ES-I3 (cell line): ENCODE measurements around the gene AFAP1.

ENCODE experiments used
- H3K36me3 ChIP-seq: 2 replicates; pipeline ENCODE4 v1.6.1; 2013; ENCODE audit warnings: mild to moderate bottlenecking, low read length, control low read depth, moderate library complexity; ENCODE audit not compliant: insufficient read depth
- H3K4me1 ChIP-seq: 2 replicates; pipeline ENCODE4 v1.6.1; 2013; ENCODE audit warnings: mild to moderate bottlenecking, control low read depth, low read length; ENCODE audit not compliant: insufficient read depth
- H3K9ac ChIP-seq: 2 replicates; pipeline ENCODE4 v1.6.1; 2013; ENCODE audit warnings: low read depth, mild to moderate bottlenecking, low read length, moderate library complexity
- H3K9me3 ChIP-seq: 2 replicates; pipeline ENCODE4 v1.6.1; 2013; ENCODE audit warnings: mild to moderate bottlenecking, low read length, moderate library complexity; ENCODE audit not compliant: control insufficient read depth, insufficient read depth

The AFAP1 gene

DNA sequence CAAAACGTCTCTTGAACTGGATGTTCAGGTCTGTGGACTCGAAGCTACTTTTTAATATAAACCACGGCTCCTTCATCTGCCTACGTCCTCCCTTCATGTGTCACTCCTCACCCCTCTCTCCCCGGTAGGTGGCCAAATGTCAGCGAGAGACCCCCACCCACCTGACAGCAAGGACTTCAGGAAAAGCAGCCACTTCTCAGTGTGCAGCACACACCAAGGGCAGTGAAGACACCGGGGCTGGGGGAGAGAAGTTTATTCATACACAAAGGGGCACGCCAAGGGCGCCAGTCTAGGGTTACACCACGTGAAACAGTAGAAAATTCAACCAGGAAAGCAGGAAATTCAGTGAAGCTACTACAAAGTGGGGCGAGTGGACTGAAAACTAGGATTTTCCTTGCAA lies 181.2 kb downstream of the AFAP1 start:
- Histone ChIP-seq H3K9me3 (no peaks in the 10 kb centered on the region), H3K36me3 (peaks cover 14% of the 10 kb centered on the region), H3K9ac (no peak overlapping the region), H3K4me1 (no peaks in the 10 kb centered on the region)

DNA sequence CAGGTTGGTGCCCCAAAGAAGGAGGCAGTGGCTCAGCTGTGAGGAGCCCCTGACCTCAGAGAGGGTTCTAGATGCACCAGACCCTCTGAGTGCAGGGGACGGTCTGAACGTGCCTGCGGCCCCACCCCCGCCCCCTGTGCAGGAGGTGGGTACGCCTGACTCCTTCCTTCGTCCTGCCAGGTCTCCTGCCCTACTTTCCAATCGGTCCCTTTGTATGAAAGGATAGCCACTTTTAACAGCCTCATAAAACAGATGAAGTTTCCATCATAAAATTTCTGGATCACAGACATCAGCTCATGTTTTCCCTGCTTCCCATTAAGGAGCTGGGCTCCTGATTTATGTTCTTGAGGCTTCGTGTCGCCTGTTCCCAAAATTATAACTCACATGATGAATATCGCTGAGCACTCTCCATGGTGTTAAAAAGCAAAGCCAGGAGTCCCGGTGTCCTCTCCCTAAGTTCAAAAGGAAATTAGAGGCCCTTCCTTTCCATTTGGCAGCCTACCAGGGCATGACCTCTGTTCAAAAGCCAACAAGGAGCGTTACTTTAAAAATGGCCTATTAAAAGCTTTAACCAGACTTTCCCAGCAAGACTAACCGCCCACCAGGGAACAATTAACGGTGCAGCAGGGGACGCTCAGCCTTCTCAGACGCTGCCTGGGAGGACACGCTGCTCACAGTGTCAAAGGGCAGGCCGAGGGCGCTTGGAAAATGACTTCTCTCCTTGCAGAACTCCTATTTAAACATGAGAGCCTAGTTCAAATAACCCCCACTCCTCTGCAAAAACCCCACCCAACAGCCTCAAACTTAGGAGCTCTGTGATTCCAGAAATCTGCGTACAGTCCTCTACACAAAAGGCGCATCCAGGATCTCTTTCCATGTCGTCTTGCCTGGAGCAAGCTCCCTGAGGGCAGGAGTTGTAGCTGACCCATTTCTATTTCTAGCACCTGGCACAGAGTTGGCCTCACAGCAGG lies 181.9 kb downstream of the AFAP1 start:
- Histone ChIP-seq H3K9ac (no peak overlapping the region), H3K9me3 (no peaks in the 10 kb centered on the region), H3K36me3 (peaks cover 10% of the 10 kb centered on the region), H3K4me1 (no peaks in the 10 kb centered on the region)

DNA sequence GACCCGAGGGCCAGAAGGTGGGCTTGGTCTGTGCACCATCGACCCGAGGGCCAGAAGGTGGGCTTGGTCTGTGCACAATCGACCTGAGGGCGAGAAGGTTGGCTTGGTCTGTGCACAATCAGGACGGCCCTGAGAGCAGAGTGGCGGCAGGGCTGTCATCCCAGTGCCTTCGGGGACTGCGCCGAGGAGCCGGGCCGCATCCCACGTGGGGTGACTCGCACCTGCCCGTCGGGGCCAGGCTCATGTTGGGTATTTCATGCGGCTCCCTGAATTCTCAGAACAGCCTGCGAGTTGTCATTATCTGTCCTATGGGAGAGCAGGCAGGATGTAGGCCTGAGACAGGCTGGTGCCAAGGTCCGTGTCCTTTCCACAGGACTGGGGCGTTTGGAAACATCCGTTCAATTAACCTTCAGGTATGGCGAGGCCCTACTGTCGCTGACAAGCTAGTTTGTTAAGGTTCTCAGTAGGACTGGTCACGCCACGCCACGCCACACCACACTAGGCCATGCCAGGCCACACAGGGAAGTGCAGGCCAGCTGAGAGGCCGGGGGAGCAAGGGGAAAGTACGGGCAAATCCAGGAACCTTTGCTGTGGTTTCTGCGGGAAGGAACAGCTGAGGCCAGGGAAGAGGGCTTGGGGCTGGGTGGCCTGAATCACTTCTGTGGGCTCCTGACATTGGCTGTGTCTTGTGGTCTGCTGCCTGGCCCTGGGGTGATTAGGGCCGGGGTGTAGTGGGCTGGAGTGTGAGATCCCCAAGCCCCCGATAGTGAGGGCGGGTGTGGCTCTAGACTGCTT lies 182.9 kb downstream of the AFAP1 start:
- H3K9me3 ChIP-seq = no peaks in the 10 kb centered on the region
- peaks cover 10% of the 10 kb centered on the region for H3K36me3 ChIP-seq
- no peak overlapping the region for H3K9ac ChIP-seq
- H3K4me1 ChIP-seq = no peaks in the 10 kb centered on the region

DNA sequence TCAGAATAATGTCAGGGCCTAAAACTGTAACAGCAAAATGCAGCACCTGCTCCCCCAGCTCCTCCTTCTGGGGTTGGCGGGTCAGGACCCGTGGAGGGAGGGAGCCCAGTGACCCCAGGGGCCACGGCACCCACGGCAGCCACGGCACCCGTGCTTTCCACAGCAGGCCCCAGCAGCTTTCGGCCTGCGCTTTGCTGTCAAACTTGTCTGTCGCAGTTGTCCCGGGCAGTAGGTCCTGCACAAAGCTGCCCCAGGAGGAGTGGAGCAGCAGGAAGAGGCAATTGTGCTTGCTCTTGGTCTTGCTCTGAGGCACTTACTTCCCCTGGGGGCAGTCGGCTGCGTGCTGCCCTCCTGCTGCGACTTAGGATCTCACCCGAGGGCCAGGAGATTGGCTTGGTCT lies 183.6 kb downstream of the AFAP1 start:
- H3K9me3 ChIP-seq = no peaks in the 10 kb centered on the region
- peaks cover 6% of the 10 kb centered on the region for H3K36me3 ChIP-seq
- H3K4me1 ChIP-seq = no peaks in the 10 kb centered on the region
- H3K9ac ChIP-seq = no peak overlapping the region

DNA sequence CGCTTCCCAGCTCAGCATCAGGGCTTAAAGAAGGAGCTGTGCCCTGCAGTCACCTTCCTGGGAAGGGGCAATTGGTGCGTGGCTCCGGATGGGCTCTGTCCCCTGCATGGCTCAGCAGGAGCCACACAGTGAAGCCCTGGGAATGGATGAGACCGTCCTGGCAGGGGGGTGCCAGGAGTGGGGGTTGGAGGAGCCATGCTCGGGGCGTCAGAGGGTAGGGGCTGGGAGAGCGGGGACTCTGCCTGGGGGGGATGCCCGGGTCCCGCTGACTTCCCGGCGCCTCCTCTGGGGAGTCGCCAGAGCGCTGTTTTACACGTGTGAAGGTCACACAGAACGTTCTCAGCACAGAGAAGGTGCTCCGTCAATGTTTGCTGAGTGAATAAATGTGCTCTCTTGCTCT lies 184.1 kb downstream of the AFAP1 start:
- H3K9me3 ChIP-seq = no peaks in the 10 kb centered on the region
- H3K9ac ChIP-seq = no peak overlapping the region
- H3K4me1 ChIP-seq = no peaks in the 10 kb centered on the region
- peaks cover 1% of the 10 kb centered on the region for H3K36me3 ChIP-seq

DNA sequence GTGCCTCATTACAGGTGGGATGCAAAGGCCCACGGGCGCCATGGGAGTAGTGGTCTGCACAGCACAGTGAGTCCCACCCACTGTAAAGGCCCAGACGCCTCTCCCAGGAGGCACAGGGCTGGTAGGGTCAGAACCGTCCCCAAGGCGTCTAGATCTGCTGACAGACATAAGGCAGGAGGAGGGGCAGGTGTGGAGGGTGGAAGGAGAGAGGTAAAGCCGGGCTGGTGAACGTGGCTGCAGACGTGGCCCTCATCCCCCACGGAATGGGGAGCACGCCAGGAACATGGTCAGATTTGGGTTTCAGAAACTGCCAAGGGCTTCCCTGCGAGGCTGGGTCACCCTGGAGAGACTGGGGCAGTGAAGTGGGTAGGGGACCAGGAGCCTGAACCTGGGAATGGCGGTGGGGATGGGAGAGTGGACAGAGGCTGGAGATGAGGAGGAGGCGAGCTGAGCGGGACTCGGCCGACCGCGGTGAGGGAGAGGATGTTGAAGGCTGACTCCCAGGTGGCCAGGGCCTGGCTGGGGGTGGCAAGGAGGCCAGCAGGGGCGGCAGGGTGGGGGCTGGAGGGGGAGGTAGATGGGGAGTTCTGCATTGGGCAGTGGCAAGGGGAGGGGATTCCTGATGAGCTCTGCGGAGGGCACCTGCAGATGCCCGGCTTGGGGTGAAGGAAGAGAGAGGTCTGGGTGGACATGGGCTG lies 184.9 kb downstream of the AFAP1 start:
- Histone ChIP-seq H3K4me1 (no peaks in the 10 kb centered on the region; the same call in 1 of the 2 replicates), H3K9me3 (no peaks in the 10 kb centered on the region), H3K9ac (no peak overlapping the region), H3K36me3 (no peaks in the 10 kb centered on the region; the same call in 1 of the 2 replicates)

DNA sequence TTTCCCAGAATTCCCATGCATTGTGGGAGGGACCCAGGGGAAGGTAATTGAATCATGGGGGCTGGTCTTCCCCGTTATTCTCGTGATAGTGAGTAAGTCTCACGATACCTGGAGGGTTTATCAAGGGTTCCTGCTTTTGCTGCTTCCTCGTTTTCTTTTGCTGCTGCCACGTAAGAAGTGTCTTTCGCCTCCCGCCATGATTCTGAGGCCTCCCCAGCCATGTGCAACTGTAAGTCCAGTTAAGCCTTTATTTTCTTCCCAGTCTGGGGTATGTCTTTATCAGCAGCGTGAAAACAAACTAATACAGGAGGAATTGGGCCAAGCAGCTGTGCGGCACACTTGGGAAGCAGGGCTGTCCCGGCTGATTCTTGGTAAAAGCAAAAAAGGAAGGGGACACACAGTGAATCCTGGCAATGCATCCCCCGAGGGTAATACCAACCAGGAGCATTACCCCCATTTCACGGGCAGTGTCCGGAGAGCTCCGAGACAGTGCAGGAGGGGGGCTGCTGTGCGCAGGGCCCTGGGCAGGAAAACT lies 185.7 kb downstream of the AFAP1 start:
- H3K9ac ChIP-seq = no peak overlapping the region
- no peaks in the 10 kb centered on the region; the same call in 1 of the 2 replicates for H3K4me1 ChIP-seq
- no peaks in the 10 kb centered on the region for H3K9me3 ChIP-seq
- no peaks in the 10 kb centered on the region; the same call in 1 of the 2 replicates for H3K36me3 ChIP-seq

DNA sequence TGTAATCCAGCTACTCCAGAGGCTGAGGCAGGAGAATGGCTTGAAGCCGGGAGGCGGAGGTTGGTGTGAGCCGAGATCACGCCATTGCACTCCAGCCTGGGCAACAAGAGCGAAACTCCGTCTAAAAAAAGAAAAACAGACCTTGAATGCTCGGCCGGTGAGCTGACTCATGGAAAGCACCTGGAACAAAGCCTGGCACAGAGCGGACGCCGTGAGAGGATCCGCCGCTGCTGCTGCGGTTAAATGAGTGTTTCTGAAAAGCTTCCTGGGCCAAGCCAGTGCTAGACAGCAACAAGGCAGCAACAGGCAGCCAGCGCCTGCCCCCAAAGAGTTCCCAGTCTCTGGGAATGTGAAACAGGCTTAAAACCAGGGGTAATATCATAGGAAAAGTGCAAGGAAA lies 186.4 kb downstream of the AFAP1 start:
- H3K9ac ChIP-seq = no peak overlapping the region
- no peaks in the 10 kb centered on the region for H3K9me3 ChIP-seq
- no peaks in the 10 kb centered on the region; the same call in 1 of the 2 replicates for H3K4me1 ChIP-seq
- no peaks in the 10 kb centered on the region; the same call in 1 of the 2 replicates for H3K36me3 ChIP-seq

DNA sequence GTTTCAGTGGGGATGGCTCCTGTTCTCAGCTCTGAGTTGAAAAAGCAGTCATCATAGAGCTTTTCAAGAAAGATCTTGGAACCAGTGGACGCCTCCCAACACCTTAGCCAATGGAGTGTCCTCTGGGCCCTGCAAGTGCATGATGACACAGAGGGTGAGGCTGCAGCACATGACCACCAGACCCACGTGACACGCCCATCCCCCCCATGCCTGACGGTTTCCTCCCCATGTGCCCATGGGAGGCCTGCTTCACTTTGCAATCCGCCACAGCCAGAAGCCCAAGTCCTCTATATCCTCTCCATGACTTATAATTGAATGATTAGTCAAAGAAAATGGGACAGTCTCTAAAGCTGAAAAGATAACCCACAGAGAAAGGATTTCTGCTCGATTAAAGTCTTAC lies 187.0 kb downstream of the AFAP1 start:
- Histone ChIP-seq H3K4me1 (no peaks in the 10 kb centered on the region; the same call in 1 of the 2 replicates), H3K36me3 (no peaks in the 10 kb centered on the region), H3K9me3 (no peaks in the 10 kb centered on the region), H3K9ac (no peak overlapping the region)

DNA sequence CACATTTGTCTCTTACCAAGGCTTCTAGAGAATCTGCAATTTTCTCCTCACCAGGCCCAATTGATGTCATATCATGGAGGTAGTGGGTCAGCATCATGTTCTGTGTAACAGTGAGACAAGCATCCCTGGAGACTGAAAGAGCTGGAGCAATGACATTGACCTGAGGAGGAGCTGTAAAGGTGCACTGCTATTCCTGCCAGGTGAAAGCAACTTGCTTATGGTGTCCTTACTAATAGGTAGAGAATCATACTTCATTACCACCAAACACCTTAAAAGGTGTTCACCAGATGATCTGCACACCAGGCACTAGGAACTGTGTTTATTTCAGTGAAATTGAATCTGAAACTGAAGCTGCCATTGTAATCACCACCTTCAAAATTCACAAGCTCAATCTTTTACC lies 188.7 kb downstream of the AFAP1 start:
- Histone ChIP-seq H3K9ac (no peak overlapping the region), H3K9me3 (no peaks in the 10 kb centered on the region), H3K36me3 (no peaks in the 10 kb centered on the region), H3K4me1 (no peaks in the 10 kb centered on the region; the same call in 1 of the 2 replicates)

DNA sequence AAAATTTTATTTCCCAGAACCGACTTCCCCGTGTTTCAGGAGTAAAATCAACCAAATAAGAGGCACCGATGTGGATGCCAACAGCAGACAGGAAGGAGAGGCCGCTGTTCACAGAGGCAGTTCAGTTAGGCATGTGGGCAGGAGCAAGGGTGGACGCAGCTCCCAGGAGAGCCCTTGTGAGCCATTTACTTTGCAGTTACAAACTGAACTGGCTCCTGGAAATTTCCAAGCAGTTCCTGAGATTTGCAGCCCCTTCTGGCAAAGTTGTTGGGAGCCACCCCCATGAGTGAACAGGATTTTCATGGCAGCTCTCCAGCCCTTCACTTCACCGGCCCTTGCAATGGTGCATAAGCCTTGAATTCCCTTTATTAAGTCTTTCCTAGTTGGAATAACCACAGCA lies 189.1 kb downstream of the AFAP1 start:
- H3K36me3 ChIP-seq = no peaks in the 10 kb centered on the region
- H3K4me1 ChIP-seq = no peaks in the 10 kb centered on the region; the same call in 1 of the 2 replicates
- H3K9me3 ChIP-seq = no peaks in the 10 kb centered on the region
- H3K9ac ChIP-seq = no peak overlapping the region

DNA sequence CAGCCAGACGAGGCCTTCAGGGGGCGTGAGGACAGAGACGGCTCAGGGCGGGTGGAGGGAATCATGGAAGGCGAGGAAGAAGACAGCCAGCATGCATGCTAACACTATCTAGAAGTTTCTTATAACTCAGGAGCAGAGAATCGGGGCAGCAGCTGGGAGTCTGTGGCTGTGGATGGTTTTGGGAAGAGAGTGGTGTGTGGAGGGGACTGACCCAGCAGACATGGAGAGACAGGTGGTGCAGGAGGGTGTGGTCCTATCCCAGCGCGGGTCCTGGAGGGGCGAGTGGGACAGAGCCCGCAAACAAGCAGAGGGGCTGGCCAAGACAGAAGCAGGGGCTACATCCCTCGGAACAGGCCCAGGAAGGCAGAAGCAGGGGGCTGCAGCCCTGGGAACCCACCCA lies 192.1 kb downstream of the AFAP1 start:
- no peaks in the 10 kb centered on the region for H3K9me3 ChIP-seq
- no peak overlapping the region for H3K9ac ChIP-seq
- no peaks in the 10 kb centered on the region; the same call in 1 of the 2 replicates for H3K4me1 ChIP-seq
- no peaks in the 10 kb centered on the region for H3K36me3 ChIP-seq

DNA sequence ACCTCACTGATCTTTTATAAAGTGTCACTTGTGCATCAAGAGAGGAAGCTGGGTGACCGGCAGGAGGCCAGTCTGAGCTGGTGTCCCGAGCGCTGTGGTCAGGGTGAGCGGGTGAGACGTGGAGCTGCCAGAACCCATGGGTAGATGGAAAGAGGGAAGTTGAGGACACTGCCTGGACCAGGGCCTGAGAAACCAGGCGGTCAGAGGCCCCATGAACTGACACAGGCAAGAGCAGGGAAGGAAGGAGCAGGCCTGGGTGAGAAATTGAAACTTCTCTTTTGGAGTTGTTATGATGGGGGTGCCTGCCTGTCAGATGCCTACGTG lies 192.6 kb downstream of the AFAP1 start:
- H3K36me3 ChIP-seq = no peaks in the 10 kb centered on the region
- H3K9me3 ChIP-seq = no peaks in the 10 kb centered on the region
- no peaks in the 10 kb centered on the region; the same call in 1 of the 2 replicates for H3K4me1 ChIP-seq
- no peak overlapping the region for H3K9ac ChIP-seq
